D721Med (cell line): Measurements from ENCODE around the gene SMAD1.

Experiments
- DNase-seq: peaks from one replicate; pipeline ENCODE4 v3.0.0; 2011; ENCODE audit warnings: low spot score; ENCODE audit not compliant: insufficient read length
- FAIRE-seq: peaks from 2 replicates; lab custom pipeline; 2011; peaks lifted over from hg19 to GRCh38; lab: Jason Lieb, UNC
- CTCF ChIP-seq: IDR thresholded peaks from 2 replicates; pipeline ENCODE4 v1.5.1; 2012; ENCODE audit warnings: mild to moderate bottlenecking, control low read depth; ENCODE audit not compliant: insufficient read depth; ENCODE audit errors: missing control alignments

Gene SMAD1

GRCh38 chr4:145481164-145481941, at the start of gene SMAD1:
SMAD1 (plus strand) TSS chr4:145481853; CDS start chr4:145514614, 32,761 bp downstream.
- FAIRE-seq (no peak), DNase-seq (no peak)
- TF ChIP-seq CTCF = no peak

DNA sequence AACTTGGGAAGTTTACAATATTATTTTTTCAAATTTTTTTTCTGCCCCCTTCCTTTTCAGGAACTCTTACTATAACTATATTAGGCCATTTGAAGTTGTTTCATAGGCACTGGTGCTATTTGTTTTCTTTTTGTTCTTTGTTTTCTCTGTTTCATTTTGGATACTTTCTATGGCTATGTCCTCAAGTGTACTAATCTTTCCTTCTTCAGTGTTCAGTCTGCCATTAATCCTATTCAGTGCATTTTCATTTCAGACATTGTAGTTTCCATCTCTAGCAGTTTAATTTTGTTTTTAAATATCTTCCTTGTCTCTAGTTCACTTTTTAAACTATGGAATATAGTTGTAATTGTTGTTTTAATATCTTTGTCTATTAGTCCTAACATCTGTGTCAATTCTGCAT, 48.0 kb upstream of the SMAD1 start:
- DNase-seq (no peak), FAIRE-seq (no peak)
- TF ChIP-seq CTCF = no peak

DNA sequence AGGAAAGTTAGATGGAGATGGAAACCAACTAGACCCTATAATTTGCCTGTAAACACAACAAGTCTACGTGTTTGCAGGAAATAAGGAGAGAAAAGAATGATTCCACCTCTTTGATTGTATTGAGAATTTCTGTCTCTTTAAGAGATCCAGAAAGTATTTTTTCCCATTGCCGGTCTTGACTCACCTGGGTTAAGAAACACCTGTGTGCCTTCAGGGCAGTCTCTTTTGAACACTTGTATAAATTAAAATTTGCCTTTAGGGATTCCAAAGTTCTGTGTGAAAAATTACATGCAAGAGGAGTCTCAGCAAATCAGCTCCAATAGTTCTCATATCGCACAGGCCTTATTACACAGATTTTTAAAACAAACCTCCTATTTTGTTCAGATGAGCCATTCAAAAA, 46.0 kb upstream of the SMAD1 start:
- FAIRE-seq (no peak), DNase-seq (no peak)
- TF ChIP-seq CTCF = no peak

- FAIRE-seq = no peak
- no peak for TF ChIP-seq CTCF
These were observed 45.5 kb upstream of the SMAD1 start for GRCh38 chr4:145436114-145436513.

DNA sequence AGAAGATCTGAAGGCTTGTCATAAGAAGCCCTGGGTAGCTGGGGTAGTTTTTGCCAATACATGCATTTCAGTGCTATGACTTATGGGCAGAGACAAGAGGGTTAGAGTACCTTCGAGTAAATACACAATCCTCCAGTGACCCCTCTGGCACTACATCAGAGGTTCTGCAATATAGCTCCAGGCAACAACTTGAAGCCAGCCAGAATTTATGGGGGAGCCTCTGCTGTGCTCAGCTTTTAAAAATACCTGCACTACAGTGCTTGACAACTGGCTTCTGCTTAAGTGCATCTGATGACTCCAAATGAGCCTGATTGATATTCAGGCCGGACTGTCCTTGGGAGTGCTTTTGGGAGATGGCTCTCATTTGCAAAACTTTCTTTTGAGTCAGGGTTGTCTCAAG, 44.9 kb upstream of the SMAD1 start:
- FAIRE-seq = no peak
- no peak for TF ChIP-seq CTCF
- no peak for DNase-seq

More at GRCh38 chr4:145436114-145436513, 45.5 kb upstream of the SMAD1 start:
- no peak for DNase-seq

- DNase-seq (no peak), FAIRE-seq (no peak)
- no peak for TF ChIP-seq CTCF
These were observed 44.2 kb upstream of the SMAD1 start for GRCh38 chr4:145437466-145437865.

- no peak for DNase-seq
- no peak for TF ChIP-seq CTCF
- FAIRE-seq = no peak
These were observed 43.4 kb upstream of the SMAD1 start for GRCh38 chr4:145438298-145438697.
